ENCODE measurements around the gene ACVRL1.

The ACVRL1 gene

DNA sequence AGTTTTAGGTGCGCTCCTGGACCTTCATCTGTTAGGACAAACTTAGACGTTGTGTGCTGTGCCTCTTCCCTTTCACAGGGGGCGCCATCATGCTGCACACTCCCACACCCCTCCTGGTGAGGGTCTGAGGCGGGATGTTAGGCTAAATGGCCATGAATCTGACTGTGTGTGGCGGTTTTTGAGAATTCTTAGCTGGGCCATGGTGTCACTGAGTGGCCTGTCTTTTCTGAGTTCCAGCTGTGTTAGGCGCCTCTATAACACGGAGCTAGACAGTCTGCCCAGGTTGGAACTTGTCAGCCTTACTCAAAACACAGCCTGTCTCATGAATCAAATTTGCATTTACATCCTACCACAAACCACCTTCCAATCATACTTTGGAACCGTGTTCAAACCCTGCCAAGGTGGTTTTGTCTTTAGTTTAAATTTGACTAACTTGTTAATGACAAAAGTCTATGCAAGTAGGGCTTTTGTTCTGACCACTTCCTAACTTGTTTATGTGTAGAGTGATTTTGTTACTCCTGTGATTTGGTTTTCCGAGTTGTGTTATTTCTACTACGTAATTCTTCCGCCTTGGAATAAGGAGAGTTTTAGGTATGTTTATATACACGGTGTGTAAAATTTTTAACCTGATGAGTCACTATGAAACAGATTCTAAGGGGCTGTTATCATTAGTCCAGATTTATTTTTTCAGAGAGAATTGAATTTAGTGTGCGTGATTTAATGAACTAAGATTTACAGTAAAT, 63.8 kb downstream of the ACVRL1 start:
- DNase-seq: peak; percentile 65 to 73

DNA sequence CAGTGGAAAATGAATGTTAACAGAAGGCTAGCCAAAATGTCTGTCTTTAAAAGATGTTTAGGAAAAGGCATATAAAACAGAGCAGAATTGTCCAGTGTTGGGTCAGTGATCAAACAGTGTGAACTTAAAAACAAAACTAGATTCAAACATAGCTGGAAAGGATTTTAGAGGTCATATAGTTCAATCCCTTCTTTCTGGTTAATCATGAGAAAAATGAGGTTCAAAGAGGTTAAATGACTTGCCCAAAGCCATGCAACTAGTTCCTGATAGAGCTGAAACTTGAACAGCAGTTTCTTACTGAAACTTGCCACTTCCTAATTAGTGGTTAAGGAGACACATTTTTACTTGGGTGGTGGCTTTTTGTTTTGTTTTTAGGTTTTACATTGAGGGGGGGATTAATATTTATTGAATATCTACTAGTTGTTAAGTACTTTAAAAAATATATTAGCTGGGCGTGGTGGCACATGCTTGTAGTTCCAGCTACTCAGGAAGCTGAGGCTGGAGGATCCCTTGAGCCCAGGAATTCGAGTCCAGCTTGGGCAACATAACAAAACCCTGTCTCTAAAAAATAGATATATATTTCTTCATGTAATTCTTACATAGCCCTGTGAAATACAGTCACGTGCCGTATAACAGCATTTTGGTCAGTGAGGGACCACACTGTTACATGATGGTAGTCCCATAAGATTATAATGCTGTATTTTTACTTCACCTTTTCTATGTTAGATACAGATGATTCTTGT, 64.5 kb downstream of the ACVRL1 start:
- DNase-seq: no peak

DNA sequence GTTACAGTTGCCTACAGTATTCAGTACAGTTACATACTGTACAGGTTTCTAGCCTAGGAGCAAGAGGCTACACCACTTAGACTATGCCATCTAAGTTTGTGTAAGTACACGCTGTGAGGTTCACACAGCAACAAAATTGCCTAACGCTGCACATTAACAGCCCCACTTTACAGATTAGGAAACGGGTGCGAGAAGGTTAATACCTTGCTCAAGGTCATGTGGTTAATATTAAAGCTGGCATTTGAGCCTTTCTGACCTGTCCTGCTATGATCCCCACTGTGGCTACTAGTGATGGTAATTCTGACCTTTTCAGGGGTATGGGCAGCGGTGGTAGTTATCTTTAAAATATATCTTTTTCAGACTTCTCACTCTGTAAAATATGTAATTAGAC, 65.1 kb downstream of the ACVRL1 start:
- no peak for DNase-seq

DNA sequence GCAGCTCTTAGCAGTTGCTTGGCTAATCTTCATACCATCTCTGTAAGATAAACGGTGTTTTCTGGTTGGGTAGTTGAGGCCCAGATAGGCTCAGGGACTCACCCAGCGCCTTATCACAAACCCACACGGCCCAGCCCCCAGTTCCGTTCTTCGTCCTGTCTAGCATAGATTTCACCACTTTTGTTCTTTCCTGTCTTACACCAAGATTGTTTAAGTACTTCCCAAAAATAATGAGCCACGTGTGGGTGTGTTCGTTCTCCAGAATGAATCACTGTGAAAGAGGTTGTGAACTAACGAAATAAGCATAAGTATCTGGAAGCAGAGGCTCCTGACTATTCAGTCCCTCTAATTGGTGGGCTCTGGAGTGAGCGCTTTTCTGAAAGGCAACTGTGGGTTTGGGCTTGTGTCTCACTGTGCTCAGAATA, 65.6 kb downstream of the ACVRL1 start:
- DNase-seq: no peak
